Neural crest cell (in vitro differentiated cells): Measurements from ENCODE around the gene OPN1MW3. TPM values are rescaled to one million over a fixed set of nuclear protein-coding genes. Genes with fewer than 3 reads are reported as not detected.
"Not testable (repeated sequence)": the region's sequence is repeated elsewhere in the genome, so short reads cannot be mapped to it uniquely, and the experiment has no call there.

ENCODE experiments used
- DNase-seq: peaks from one replicate; pipeline ENCODE4 v3.0.0; 2021; ENCODE audit warnings: low read depth, mixed read lengths, low spot score
- H3K27ac Mint-ChIP-seq: one replicate; pipeline ENCODE4 v1.8.0; 2021; ENCODE audit warnings: mild to moderate bottlenecking, mixed read lengths; ENCODE audit not compliant: unreplicated experiment
- H3K27me3 Mint-ChIP-seq: 2 replicates; pipeline ENCODE4 v1.8.0; 2021; ENCODE audit warnings: low read depth, mild to moderate bottlenecking, mixed read lengths
- H3K36me3 Mint-ChIP-seq: 2 replicates; pipeline ENCODE4 v1.8.0; 2021; ENCODE audit warnings: low read depth, mild to moderate bottlenecking, mixed read lengths
- H3K4me1 Mint-ChIP-seq: 2 replicates; pipeline ENCODE4 v1.8.0; 2021; ENCODE audit warnings: mixed read lengths
- H3K4me3 Mint-ChIP-seq: one replicate; pipeline ENCODE4 v1.8.0; 2021; ENCODE audit warnings: mild to moderate bottlenecking, mixed read lengths
- H3K9me3 Mint-ChIP-seq: 2 replicates; pipeline ENCODE4 v1.8.0; 2021; ENCODE audit warnings: mixed read lengths
- total RNA-seq: library from RNA; stranded (reverse); gene quantifications from 2 replicates; pipeline ENCODE4 v1.2.1, GENCODE V29; 2021
- TF ChIP-seq, protein P1 (sequence below): fragments of 200-600 bp; sonication (generic); conservative IDR thresholded peaks from 2 replicates; pipeline ENCODE4 v1.5.0; 2021; ENCODE audit warnings: antibody characterized with exemption, mild to moderate bottlenecking

OPN1MW3 gene
- total RNA-seq, 1 donor from 2014 or later: not detected

- not testable (repeated sequence) for H3K27ac Mint-ChIP-seq, H3K36me3 Mint-ChIP-seq
Observed at GRCh38 chrX:154258711-154259110, 1.3 kb downstream of the OPN1MW3 start.

GRCh38 chrX:154263072-154263471 lies 5.7 kb downstream of the OPN1MW3 start:
- not testable (repeated sequence) for H3K9me3 Mint-ChIP-seq, DNase-seq, H3K36me3 Mint-ChIP-seq, H3K27me3 Mint-ChIP-seq, H3K27ac Mint-ChIP-seq, H3K4me3 Mint-ChIP-seq, H3K4me1 Mint-ChIP-seq

More at GRCh38 chrX:154258711-154259110, 1.3 kb downstream of the OPN1MW3 start:
- not testable (repeated sequence) for H3K27me3 Mint-ChIP-seq, H3K4me3 Mint-ChIP-seq, H3K4me1 Mint-ChIP-seq, H3K9me3 Mint-ChIP-seq, DNase-seq

GRCh38 chrX:154269245-154269644 lies 11.9 kb downstream of the OPN1MW3 start:
- not testable (repeated sequence) for H3K27me3 Mint-ChIP-seq, H3K9me3 Mint-ChIP-seq, DNase-seq, H3K27ac Mint-ChIP-seq, H3K36me3 Mint-ChIP-seq, H3K4me1 Mint-ChIP-seq, H3K4me3 Mint-ChIP-seq

GRCh38 chrX:154284489-154285338 lies 27.3 kb downstream of the OPN1MW3 start:
- H3K9me3 Mint-ChIP-seq, H3K4me1 Mint-ChIP-seq, H3K27ac Mint-ChIP-seq, DNase-seq, H3K27me3 Mint-ChIP-seq, H3K36me3 Mint-ChIP-seq, H3K4me3 Mint-ChIP-seq: not testable (repeated sequence)

GRCh38 chrX:154286406-154286805 lies 29.0 kb downstream of the OPN1MW3 start:
- H3K36me3 Mint-ChIP-seq: not testable (repeated sequence)

GRCh38 chrX:154294791-154295574 lies 37.6 kb downstream of the OPN1MW3 start, which contains the start of gene TEX28:
TEX28 (minus strand) TSS chrX:154295124; CDS start chrX:154292117, 3,007 bp downstream.
- no peak for DNase-seq
- Mint-ChIP-seq H3K27ac (no peak within 1 kb of the TSS), H3K4me3 (no peak within 1 kb of the TSS), H3K27me3 (no peaks in the 10 kb centered on the region), H3K9me3 (peaks cover 6% of the 10 kb centered on the region), H3K4me1 (no peaks in the 10 kb centered on the region), H3K36me3 (peaks cover 5% of the 10 kb centered on the region)
- TF ChIP-seq, protein P1, sequence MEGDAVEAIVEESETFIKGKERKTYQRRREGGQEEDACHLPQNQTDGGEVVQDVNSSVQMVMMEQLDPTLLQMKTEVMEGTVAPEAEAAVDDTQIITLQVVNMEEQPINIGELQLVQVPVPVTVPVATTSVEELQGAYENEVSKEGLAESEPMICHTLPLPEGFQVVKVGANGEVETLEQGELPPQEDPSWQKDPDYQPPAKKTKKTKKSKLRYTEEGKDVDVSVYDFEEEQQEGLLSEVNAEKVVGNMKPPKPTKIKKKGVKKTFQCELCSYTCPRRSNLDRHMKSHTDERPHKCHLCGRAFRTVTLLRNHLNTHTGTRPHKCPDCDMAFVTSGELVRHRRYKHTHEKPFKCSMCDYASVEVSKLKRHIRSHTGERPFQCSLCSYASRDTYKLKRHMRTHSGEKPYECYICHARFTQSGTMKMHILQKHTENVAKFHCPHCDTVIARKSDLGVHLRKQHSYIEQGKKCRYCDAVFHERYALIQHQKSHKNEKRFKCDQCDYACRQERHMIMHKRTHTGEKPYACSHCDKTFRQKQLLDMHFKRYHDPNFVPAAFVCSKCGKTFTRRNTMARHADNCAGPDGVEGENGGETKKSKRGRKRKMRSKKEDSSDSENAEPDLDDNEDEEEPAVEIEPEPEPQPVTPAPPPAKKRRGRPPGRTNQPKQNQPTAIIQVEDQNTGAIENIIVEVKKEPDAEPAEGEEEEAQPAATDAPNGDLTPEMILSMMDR: no peak

More at GRCh38 chrX:154286406-154286805, 29.0 kb downstream of the OPN1MW3 start:
- DNase-seq, H3K4me3 Mint-ChIP-seq, H3K4me1 Mint-ChIP-seq, H3K27me3 Mint-ChIP-seq, H3K27ac Mint-ChIP-seq, H3K9me3 Mint-ChIP-seq: not testable (repeated sequence)

GRCh38 chrX:154295664-154296310 lies 38.4 kb downstream of the OPN1MW3 start, which contains the start of gene TKTL1:
TKTL1 (plus strand) TSS chrX:154295795; CDS start chrX:154295860, 65 bp downstream.
- no peak for DNase-seq
- TF ChIP-seq, protein P1: no peak
- peaks cover 8% of the 10 kb centered on the region for H3K9me3 Mint-ChIP-seq
- no peak within 1 kb of the TSS for H3K4me3 Mint-ChIP-seq
- H3K27ac Mint-ChIP-seq: no peak within 1 kb of the TSS
- H3K36me3 Mint-ChIP-seq: peaks cover 7% of the 10 kb centered on the region
- H3K4me1 Mint-ChIP-seq: no peaks in the 10 kb centered on the region
- H3K27me3 Mint-ChIP-seq: no peaks in the 10 kb centered on the region
